ENCODE results near the gene TMEM138.

DNA sequence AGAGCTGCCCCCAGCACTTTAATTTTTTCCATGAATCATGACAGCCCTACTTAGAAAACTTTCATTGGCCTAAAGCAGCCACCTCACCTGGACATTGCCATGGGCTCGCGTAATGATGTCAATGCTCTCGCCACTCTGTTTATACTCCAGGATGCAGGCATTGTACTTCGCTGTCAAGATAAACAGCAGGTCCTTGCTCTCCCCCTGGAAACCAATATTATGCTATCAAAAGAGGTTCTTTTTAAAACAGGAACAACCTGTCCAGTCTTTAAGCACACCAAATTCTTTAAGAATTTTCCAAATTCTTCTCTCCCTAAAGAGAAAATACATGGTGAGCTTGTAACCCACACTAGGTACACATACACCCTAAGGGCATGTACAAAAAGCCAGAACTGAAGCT, 32.3 kb upstream of the TMEM138 start:
- TF ChIP-seq, protein P1, sequence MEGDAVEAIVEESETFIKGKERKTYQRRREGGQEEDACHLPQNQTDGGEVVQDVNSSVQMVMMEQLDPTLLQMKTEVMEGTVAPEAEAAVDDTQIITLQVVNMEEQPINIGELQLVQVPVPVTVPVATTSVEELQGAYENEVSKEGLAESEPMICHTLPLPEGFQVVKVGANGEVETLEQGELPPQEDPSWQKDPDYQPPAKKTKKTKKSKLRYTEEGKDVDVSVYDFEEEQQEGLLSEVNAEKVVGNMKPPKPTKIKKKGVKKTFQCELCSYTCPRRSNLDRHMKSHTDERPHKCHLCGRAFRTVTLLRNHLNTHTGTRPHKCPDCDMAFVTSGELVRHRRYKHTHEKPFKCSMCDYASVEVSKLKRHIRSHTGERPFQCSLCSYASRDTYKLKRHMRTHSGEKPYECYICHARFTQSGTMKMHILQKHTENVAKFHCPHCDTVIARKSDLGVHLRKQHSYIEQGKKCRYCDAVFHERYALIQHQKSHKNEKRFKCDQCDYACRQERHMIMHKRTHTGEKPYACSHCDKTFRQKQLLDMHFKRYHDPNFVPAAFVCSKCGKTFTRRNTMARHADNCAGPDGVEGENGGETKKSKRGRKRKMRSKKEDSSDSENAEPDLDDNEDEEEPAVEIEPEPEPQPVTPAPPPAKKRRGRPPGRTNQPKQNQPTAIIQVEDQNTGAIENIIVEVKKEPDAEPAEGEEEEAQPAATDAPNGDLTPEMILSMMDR (IDR thresholded peaks at IDR 0.05) = no peak
- no peak for TF ChIP-seq EZH2 (IDR thresholded peaks at IDR 0.05)
